Camera-type eye (tissue), 1 donor: ENCODE measurements around the gene ARMH2. TPM values are rescaled to one million over a fixed set of nuclear protein-coding genes. Genes with fewer than 3 reads are reported as not detected.

Source experiments
- total RNA-seq: library from RNA; depleted of rRNA; stranded (reverse); fragments of >200 nt; gene quantifications from one replicate; pipeline ENCODE4 v1.2.3, GENCODE V29; 2014

ARMH2 gene
- not detected for total RNA-seq

DNA sequence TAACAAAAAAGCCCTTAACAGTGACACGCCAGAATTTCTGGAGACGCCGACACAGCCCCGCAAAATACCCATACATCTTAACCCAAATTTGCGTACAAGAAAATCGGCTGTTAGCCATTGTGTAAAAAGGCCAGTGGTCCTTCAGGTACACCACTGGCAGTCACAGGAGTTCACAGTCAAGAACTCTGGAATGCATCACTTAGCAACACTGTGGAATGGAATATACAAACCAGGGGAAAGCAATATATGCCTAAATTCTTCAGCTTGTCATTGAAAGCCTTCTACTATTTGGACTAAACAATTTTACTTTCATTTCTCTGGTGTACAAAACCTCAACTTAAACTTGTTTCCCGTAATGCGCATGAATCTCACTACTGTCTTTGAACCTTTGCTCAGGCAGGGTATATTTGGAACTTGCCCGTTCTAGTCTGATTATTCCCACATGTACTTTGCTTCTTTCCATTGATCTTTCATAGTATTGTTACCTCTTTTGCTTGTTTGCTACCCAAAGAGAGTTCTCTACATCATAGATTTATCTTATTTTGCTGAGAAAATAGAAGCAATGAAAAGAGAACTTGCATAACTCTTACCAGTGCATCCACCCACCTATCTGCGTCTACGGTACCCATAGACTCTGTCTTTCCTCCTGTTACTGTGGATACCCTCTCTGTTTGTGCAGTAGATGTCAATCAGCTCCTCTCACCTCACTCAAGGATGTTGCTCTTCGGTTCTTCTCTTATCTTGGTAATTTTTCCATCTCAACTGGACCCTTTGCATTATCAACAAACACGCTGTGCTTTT is at the start of gene ARMH2:
Gene ARMH2, minus strand, starts transcription at position 178 of the 801 bp plus-strand sequence. Its CDS starts 60 bp downstream, at position 118.

GRCh38 chr6:24774696-24775519 is 23.8 kb downstream of the ARMH2 start, which contains the start of gene GMNN:
Gene GMNN, plus strand, starts transcription at chr6:24774937. Its CDS starts 2,310 bp downstream, at chr6:24777247.

Other genes with a start within 250 kb of the ARMH2 start
- 0.99 TPM for gene KIAA0319, start 152.7 kb downstream of the ARMH2 start, total RNA-seq
- 34.5 TPM for gene TDP2, start 132.0 kb downstream of the ARMH2 start, total RNA-seq
- gene ACOT13, start 131.8 kb downstream of the ARMH2 start, total RNA-seq = 7.4 TPM
- gene C6orf62, start 79.8 kb downstream of the ARMH2 start, total RNA-seq = 102 TPM
- gene GMNN, start 24.0 kb downstream of the ARMH2 start, total RNA-seq = 20.7 TPM
- gene RIPOR2, start 137.0 kb upstream of the ARMH2 start, total RNA-seq = 23.1 TPM